Measurements from ENCODE around the gene PPP1R1B. TPM values are rescaled to one million over a fixed set of nuclear protein-coding genes. Genes with fewer than 3 reads are reported as not detected.
A peak's percentile ranks its signal among the peaks of the same experiment; 100 is the strongest.

Gene PPP1R1B
- total RNA-seq, 1 experiment from 2014 or later: 8.2 TPM

DNA sequence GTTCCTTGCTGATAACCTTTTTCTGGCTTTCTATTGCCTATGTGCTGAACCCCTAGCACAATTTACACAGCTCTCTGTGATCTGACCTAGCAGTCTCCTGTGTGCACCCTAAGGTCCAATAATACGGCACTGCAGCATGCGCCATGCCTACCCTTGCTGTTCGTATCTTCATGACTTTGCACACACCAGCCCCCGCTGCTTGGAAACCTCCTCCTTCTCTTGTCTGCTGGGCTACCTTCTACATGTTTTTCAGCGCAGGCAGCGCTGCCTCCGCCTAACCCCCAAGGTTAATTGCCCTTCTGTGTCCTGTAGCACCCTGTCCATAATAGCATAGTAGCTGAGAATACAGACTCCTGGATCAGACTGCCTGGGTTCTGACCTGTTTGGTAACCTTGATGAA is 11.6 kb downstream of the PPP1R1B start:
- H3K4me1 ChIP-seq (ENCODE audit: insufficient read depth, low read length, poor library complexity, severe bottlenecking): peaks cover 6% of the 10 kb centered on the region
- POLR2A ChIA-PET (ENCODE audit: low non-redundant PET): no interaction called here
- H3K36me3 ChIP-seq (ENCODE audit: insufficient read depth, low read length, poor library complexity, severe bottlenecking): no peaks in the 10 kb centered on the region
- DNase-seq (ENCODE audit: low spot score): no peak
- no peaks in the 10 kb centered on the region for H3K9me3 ChIP-seq (ENCODE audit: low read depth, low read length, poor library complexity, severe bottlenecking)
- no peak overlapping the region for H3K27ac ChIP-seq (ENCODE audit: low read depth, low read length, poor library complexity, severe bottlenecking)
- CTCF ChIA-PET: interaction anchor here (0.9 to 1.3 kb wide), 2 partner anchors 15 to 17 kb away, joined by 3 to 5 read pairs; no protein-coding TSS in a partner anchor
- no peak for TF ChIP-seq CTCF (conservative IDR thresholded peaks at IDR 0.05; ENCODE audit: low read depth, low read length)
- peak overlapping the region; percentile 74 for H3K4me3 ChIP-seq (ENCODE audit: low read depth, low read length, poor library complexity, severe bottlenecking)
- no peaks in the 10 kb centered on the region for H3K27me3 ChIP-seq (replicated peaks; ENCODE audit: insufficient read depth, low read depth, low read length, poor library complexity)
- no TSS peak for BruUV-seq (replicated peaks)
- intact Hi-C loops (cut with micrococcal nuclease; ENCODE audit: unreplicated experiment): no loop called here

DNA sequence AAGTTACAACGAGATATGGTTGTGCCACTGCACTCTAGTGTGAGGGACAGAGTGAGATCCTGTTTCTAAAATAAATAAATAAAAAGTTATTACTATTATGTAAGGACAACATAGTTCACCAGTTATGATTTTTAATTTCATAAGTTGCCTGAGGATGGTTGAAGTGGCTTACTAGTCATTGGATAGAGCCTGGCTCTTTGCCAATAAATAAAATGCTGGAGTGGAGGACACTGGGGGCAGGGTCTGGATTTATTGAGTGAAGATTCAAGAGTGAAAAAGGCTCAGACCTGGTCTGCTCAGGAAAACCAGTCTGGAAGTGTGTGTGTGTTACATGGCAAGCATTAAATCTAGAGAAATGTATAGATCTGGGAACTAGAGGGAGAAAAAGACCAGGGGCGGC is 12.3 kb downstream of the PPP1R1B start:
- intact Hi-C loops (cut with micrococcal nuclease; ENCODE audit: unreplicated experiment): no loop called here
- BruUV-seq (replicated peaks): no TSS peak

GRCh38 chr17:39639566-39640458 is 13.1 kb downstream of the PPP1R1B start:
- intact Hi-C loops (cut with micrococcal nuclease; ENCODE audit: unreplicated experiment): no loop called here

More for the DNA sequence above, 12.3 kb downstream of the PPP1R1B start:
- Histone ChIP-seq H3K4me1 (ENCODE audit: insufficient read depth, low read length, poor library complexity, severe bottlenecking) (peaks cover 6% of the 10 kb centered on the region), H3K27ac (ENCODE audit: low read depth, low read length, poor library complexity, severe bottlenecking) (no peak overlapping the region), H3K36me3 (ENCODE audit: insufficient read depth, low read length, poor library complexity, severe bottlenecking) (no peaks in the 10 kb centered on the region), H3K4me3 (ENCODE audit: low read depth, low read length, poor library complexity, severe bottlenecking) (no peak overlapping the region), H3K9me3 (ENCODE audit: low read depth, low read length, poor library complexity, severe bottlenecking) (no peaks in the 10 kb centered on the region), H3K27me3 (replicated peaks; ENCODE audit: insufficient read depth, low read depth, low read length, poor library complexity) (no peaks in the 10 kb centered on the region)
- ChIA-PET CTCF (no interaction called here), POLR2A (ENCODE audit: low non-redundant PET) (no interaction called here)
- TF ChIP-seq EZH2 (IDR thresholded peaks at IDR 0.05; ENCODE audit: borderline replicate concordance, low read depth, low read length, poor library complexity, severe bottlenecking): no peak
- no peak for TF ChIP-seq CTCF (conservative IDR thresholded peaks at IDR 0.05; ENCODE audit: low read depth, low read length)
- DNase-seq (ENCODE audit: low spot score): no peak

More at GRCh38 chr17:39639566-39640458, 13.1 kb downstream of the PPP1R1B start:
- no TSS peak for BruUV-seq (replicated peaks)
- H3K9me3 ChIP-seq (ENCODE audit: low read depth, low read length, poor library complexity, severe bottlenecking): no peaks in the 10 kb centered on the region
- DNase-seq (ENCODE audit: low spot score): no peak
- ChIA-PET POLR2A (ENCODE audit: low non-redundant PET) (no interaction called here), CTCF (no interaction called here)
- H3K36me3 ChIP-seq (ENCODE audit: insufficient read depth, low read length, poor library complexity, severe bottlenecking): no peaks in the 10 kb centered on the region
- TF ChIP-seq EZH2 (IDR thresholded peaks at IDR 0.05; ENCODE audit: borderline replicate concordance, low read depth, low read length, poor library complexity, severe bottlenecking) (no peak), CTCF (conservative IDR thresholded peaks at IDR 0.05; ENCODE audit: low read depth, low read length) (no peak)
- no peak overlapping the region for H3K4me3 ChIP-seq (ENCODE audit: low read depth, low read length, poor library complexity, severe bottlenecking)
- H3K27me3 ChIP-seq (replicated peaks; ENCODE audit: insufficient read depth, low read depth, low read length, poor library complexity): no peaks in the 10 kb centered on the region
- peaks cover 6% of the 10 kb centered on the region for H3K4me1 ChIP-seq (ENCODE audit: insufficient read depth, low read length, poor library complexity, severe bottlenecking)
- H3K27ac ChIP-seq (ENCODE audit: low read depth, low read length, poor library complexity, severe bottlenecking): no peak overlapping the region
